Loucy (cell line): ENCODE measurements around the gene RASSF5.

Experiments used
- CTCF ChIP-seq: fragments of 200-600 bp; sonication (generic); conservative IDR thresholded peaks from 2 replicates; pipeline ENCODE4 v1.5.1; 2014; ENCODE audit warnings: mild to moderate bottlenecking, antibody characterized with exemption, low read length
- EZH2phosphoT487 ChIP-seq: fragments of 200-600 bp; IDR thresholded peaks from 2 replicates; pipeline ENCODE4 v1.6.1; 2018; ENCODE audit warnings: antibody characterized with exemption, mild to moderate bottlenecking, moderate library complexity, borderline replicate concordance

- TF ChIP-seq CTCF (no peak), EZH2phosphoT487 (no peak)
Observed at GRCh38 chr1:206466840-206467649, 40.3 kb upstream of the RASSF5 start.
